ENCODE results near the gene LRP3.

The LRP3 gene

DNA sequence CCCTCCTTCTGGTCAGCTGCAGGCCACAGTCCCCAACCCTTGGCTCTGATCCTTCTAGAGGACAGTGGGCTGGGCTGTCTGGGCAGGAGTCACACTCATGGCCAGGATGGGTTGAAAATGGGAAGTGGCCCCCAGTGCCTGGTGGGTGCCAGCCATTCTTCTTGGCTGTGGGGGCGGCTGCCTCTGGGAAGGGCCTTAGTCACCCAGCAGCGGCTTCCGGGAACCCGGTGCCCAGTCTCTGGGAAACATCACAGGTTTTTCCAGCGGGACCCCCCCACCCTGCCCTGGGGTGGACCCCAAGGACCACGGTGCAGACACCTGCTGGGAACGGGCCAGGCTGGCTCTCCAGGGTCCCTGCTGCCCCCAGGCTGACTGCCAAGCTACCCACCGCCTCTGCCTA, 58.8 kb downstream of the LRP3 start:
- no peak overlapping the region for H3K4me3 ChIP-seq (ENCODE audit: low read depth, low read length)
- TF ChIP-seq, protein P1, sequence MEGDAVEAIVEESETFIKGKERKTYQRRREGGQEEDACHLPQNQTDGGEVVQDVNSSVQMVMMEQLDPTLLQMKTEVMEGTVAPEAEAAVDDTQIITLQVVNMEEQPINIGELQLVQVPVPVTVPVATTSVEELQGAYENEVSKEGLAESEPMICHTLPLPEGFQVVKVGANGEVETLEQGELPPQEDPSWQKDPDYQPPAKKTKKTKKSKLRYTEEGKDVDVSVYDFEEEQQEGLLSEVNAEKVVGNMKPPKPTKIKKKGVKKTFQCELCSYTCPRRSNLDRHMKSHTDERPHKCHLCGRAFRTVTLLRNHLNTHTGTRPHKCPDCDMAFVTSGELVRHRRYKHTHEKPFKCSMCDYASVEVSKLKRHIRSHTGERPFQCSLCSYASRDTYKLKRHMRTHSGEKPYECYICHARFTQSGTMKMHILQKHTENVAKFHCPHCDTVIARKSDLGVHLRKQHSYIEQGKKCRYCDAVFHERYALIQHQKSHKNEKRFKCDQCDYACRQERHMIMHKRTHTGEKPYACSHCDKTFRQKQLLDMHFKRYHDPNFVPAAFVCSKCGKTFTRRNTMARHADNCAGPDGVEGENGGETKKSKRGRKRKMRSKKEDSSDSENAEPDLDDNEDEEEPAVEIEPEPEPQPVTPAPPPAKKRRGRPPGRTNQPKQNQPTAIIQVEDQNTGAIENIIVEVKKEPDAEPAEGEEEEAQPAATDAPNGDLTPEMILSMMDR (IDR thresholded peaks at IDR 0.05; ENCODE audit: insufficient read depth, low read depth, low read length, missing control alignments): no peak
- DNase-seq (ENCODE audit: low read depth): no peak

DNA sequence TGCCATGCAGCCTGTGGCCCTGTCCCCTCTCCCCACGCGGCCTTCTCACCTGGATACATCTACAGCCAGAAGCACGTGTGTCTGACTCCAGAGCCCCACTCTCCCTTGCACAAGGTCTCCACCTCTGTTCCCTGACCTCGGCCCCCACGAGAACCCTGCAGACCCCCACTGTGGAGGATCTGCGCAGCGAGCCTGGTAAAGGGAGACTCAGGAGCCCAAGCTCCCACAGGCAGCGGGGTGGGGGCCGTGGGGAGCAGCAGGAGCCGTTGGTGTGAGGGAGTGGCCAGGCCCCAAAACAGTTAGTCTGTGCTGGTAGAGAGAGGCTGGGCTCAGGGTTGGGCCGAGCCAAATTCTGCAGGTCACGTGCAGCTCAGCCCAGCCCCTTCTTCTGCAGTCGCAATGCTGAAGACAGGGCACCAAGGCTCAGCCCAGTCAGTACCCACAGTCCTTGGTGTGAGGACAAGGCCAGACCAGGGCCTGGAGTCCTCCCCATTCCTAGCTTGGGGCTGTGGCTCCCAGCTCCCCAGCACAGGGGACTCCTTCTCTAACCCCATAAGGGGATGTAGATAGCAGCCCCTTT, 60.2 kb downstream of the LRP3 start:
- TF ChIP-seq, protein P1 (IDR thresholded peaks at IDR 0.05; ENCODE audit: insufficient read depth, low read depth, low read length, missing control alignments): no peak
- DNase-seq (ENCODE audit: low read depth): no peak
- H3K4me3 ChIP-seq (ENCODE audit: low read depth, low read length): no peak overlapping the region

DNA sequence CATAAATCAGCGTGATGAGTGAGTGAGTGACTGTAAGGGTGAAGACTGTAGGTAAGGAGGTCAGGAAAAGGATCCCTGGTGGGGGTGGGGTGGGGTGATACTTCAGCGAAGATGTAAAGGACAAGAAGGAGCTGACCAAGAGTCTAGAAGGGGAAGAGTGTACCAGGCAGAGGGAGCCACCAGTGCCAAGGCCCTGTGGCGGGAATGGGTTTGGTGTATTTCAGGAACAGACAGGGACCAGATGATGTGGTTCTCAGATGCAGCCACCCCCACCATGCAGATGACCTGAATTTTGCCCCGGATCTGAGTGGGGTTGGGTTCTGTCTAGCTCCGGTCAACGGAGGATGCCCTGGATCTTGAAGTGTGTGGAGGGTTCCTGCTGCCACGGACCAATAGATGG, 61.7 kb downstream of the LRP3 start:
- TF ChIP-seq, protein P1 (IDR thresholded peaks at IDR 0.05; ENCODE audit: insufficient read depth, low read depth, low read length, missing control alignments): no peak
- no peak overlapping the region for H3K4me3 ChIP-seq (ENCODE audit: low read depth, low read length)
- no peak for DNase-seq (ENCODE audit: low read depth)

DNA sequence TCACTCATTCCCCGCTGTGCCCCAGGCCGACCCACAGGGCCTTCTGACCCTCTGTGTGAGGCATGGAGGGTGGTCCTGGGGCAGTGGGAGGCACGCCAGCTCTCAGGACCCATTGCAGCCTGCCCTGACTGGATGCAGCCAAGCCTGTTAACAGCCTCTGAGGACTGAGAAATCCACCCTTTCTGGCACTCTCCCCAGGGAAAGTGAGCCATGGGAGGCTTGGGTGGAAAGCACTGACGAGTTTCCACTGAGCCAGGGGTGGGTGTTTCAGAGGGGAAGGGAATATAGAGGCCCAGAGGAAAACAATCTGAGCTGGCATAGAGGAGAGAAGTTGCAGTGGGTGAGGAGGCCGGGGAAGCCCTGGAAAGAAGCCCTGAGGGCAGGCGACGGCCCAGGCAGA, 62.1 kb downstream of the LRP3 start:
- DNase-seq (ENCODE audit: low read depth): no peak
- TF ChIP-seq, protein P1 (IDR thresholded peaks at IDR 0.05; ENCODE audit: insufficient read depth, low read depth, low read length, missing control alignments): no peak
- no peak overlapping the region for H3K4me3 ChIP-seq (ENCODE audit: low read depth, low read length)

DNA sequence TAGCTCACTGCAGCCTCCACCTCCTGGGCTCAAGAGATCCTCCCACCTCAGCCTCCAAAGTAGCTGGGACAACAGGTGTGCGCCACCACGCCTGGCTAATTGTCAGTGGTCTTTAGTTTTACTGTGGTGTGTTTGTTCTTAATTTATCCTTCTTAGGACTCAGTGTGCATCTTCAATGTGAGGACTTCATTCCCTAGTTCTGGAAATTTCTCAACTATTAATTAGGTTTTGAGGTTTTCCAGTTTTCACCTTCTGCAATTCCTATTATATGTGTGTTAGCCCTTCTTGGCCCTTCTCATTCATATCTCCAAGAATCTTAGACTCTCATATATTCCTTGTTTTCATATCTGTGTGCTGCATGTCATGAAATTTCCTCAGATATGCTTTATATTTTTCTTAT, 63.7 kb downstream of the LRP3 start:
- H3K4me3 ChIP-seq (ENCODE audit: low read depth, low read length): no peak overlapping the region
- DNase-seq (ENCODE audit: low read depth): no peak
- TF ChIP-seq, protein P1 (IDR thresholded peaks at IDR 0.05; ENCODE audit: insufficient read depth, low read depth, low read length, missing control alignments): no peak
